GM23338 (cell line): ENCODE measurements around the gene GPR146. TPM values are rescaled to one million over a fixed set of nuclear protein-coding genes. Genes with fewer than 3 reads are reported as not detected.

ENCODE experiments used
- ATAC-seq: fragments of 200-7000 bp; cut with Tn5 transposase; 3 replicates; pipeline ENCODE4 v1.9.1; 2020
- DNase-seq: peaks from one replicate; pipeline ENCODE4 v3.0.0-alpha.2; 2015; ENCODE audit warnings: low spot score
- H2AFZ ChIP-seq: fragments of 200-600 bp; sonication (generic); 2 replicates; pipeline ENCODE4 v1.8.0; 2016; ENCODE audit warnings: antibody characterized with exemption, mild to moderate bottlenecking, moderate library complexity
- H3F3A ChIP-seq: fragments of 200-600 bp; sonication (generic); replicated peaks from 2 replicates; pipeline ENCODE4 v1.8.0; 2017; ENCODE audit warnings: antibody characterized with exemption, mixed run types, low read depth
- H3K27ac ChIP-seq: fragments of 200-600 bp; sonication (generic); 2 replicates; pipeline ENCODE4 v1.6.1; 2016; ENCODE audit warnings: low read depth
- H3K27me3 ChIP-seq: fragments of 200-600 bp; sonication (generic); 2 replicates; pipeline ENCODE4 v1.8.0; 2016; ENCODE audit warnings: mild to moderate bottlenecking, mixed run types, moderate library complexity; ENCODE audit not compliant: insufficient read depth
- H3K36me3 ChIP-seq: fragments of 200-600 bp; sonication (generic); 2 replicates; pipeline ENCODE4 v1.8.0; 2016; ENCODE audit warnings: mild to moderate bottlenecking; ENCODE audit not compliant: insufficient read depth
- H3K4me1 ChIP-seq: fragments of 200-600 bp; sonication (generic); 2 replicates; pipeline ENCODE4 v1.8.0; 2016; ENCODE audit warnings: mild to moderate bottlenecking, moderate library complexity; ENCODE audit not compliant: insufficient read depth
- H3K4me2 ChIP-seq: fragments of 200-600 bp; sonication (generic); 2 replicates; pipeline ENCODE4 v1.7.1; 2017; ENCODE audit warnings: mixed run types
- H3K4me3 ChIP-seq: fragments of 200-600 bp; sonication (generic); 2 replicates; pipeline ENCODE4 v1.6.1; 2016; ENCODE audit warnings: mixed run types
- H3K79me2 ChIP-seq: fragments of 200-600 bp; sonication (generic); replicated peaks from 2 replicates; pipeline ENCODE4 v1.8.0; 2017; ENCODE audit warnings: mild to moderate bottlenecking; ENCODE audit not compliant: insufficient read depth
- H3K9me2 ChIP-seq: fragments of 200-600 bp; sonication (generic); 2 replicates; pipeline ENCODE4 v1.8.0; 2017; ENCODE audit not compliant: insufficient read depth
- H4K20me1 ChIP-seq: fragments of 200-600 bp; sonication (generic); replicated peaks from 2 replicates; pipeline ENCODE4 v1.8.0; 2017; ENCODE audit warnings: mild to moderate bottlenecking; ENCODE audit not compliant: insufficient read depth
- H3K27ac Mint-ChIP-seq: 2 replicates; pipeline ENCODE4 v1.8.0; 2020; ENCODE audit warnings: inconsistent platforms, mild to moderate bottlenecking, moderate library complexity, mixed read lengths
- H3K27me3 Mint-ChIP-seq: 3 replicates; pipeline ENCODE4 v1.8.0; 2022; ENCODE audit warnings: low read depth, mild to moderate bottlenecking, moderate library complexity, mixed read lengths, inconsistent platforms; ENCODE audit not compliant: insufficient read depth, poor library complexity
- H3K36me3 Mint-ChIP-seq: 3 replicates; pipeline ENCODE4 v1.8.0; 2021; ENCODE audit warnings: low read depth, mild to moderate bottlenecking, inconsistent platforms, moderate library complexity, mixed read lengths
- H3K4me1 Mint-ChIP-seq: 3 replicates; pipeline ENCODE4 v1.8.0; 2020; ENCODE audit warnings: mild to moderate bottlenecking, inconsistent platforms, mixed read lengths
- H3K4me3 Mint-ChIP-seq: 3 replicates; pipeline ENCODE4 v1.8.0; 2021; ENCODE audit warnings: moderate library complexity, mild to moderate bottlenecking, inconsistent platforms, mixed read lengths
- H3K9me3 Mint-ChIP-seq: 3 replicates; pipeline ENCODE4 v1.8.0; 2020; ENCODE audit warnings: moderate library complexity, mild to moderate bottlenecking, inconsistent platforms, mixed read lengths
- CREB1 ChIP-seq: fragments of 250-450 bp; sonication (Bioruptor Pico); IDR thresholded peaks from 2 replicates; pipeline ENCODE4 v1.5.0; 2020; ENCODE audit warnings: low read depth, mild to moderate bottlenecking, moderate library complexity
- ETS1 ChIP-seq: IDR thresholded peaks from 2 replicates; pipeline ENCODE4 v1.6.1; 2016; ENCODE audit warnings: antibody characterized with exemption
- JUNB ChIP-seq: IDR thresholded peaks from one replicate; pipeline ENCODE4 v1.6.1; 2016; ENCODE audit warnings: antibody characterized with exemption; ENCODE audit not compliant: unreplicated experiment
- POLR2AphosphoS5 ChIP-seq: IDR thresholded peaks from 2 replicates; pipeline ENCODE4 v1.6.1; 2016; ENCODE audit warnings: antibody characterized with exemption, low read depth
- REST ChIP-seq: IDR thresholded peaks from one replicate; pipeline ENCODE4 v1.6.1; 2018; ENCODE audit warnings: antibody characterized with exemption; ENCODE audit not compliant: unreplicated experiment
- ZNF462 ChIP-seq: fragments of 250-450 bp; sonication (Bioruptor Pico); IDR thresholded peaks from 2 replicates; pipeline ENCODE4 v1.5.0; 2020; ENCODE audit warnings: mild to moderate bottlenecking, moderate library complexity
- polyA plus RNA-seq: library from polyadenylated mRNA; unstranded; fragments of >200 nt; fragmentation: Nextera tagmentation; extraction: Ambion mirVana; gene quantifications from 2 replicates; pipeline ENCODE4 v1.2.1, GENCODE V29; 2016
- total RNA-seq: library from RNA; depleted of rRNA; stranded (reverse); fragments of >200 nt; shearing (Covaris generic); gene quantifications from 2 replicates; pipeline ENCODE4 v1.2.3, GENCODE V29; 2014

Gene GPR146
- total and polyA plus RNA-seq, 2 experiments from 2014 or later: 0.28 to 0.37 TPM

DNA sequence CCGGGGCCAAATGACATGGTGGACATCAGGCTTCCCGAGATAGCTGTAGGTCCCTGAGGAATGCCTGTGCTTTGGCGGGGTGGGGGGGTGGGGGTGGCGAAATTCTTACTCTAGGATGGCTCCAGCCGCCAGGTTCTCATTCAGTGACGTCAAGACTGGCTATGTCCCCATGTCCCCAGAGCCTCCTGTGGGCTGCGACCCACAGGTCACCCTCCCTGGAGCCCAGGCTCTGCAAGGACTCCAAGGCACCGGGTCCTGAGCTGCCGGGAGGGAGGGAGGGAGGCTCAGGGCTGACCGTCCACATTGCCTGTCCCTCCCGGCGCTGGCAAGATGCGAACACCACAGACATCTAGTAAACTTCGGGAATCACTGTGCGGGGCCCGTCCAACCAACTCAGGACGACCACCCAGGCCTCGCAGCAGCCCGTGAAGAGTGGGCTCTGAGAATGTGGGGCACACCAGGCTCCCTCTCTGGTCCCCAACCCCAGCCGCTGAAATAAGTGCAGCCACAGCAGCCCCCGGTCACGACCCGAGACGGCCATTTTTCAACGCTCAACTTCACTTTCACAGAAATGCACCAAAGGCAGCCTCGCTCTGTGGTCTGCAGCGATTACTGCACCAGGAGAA, 12.6 kb downstream of the GPR146 start:
- Histone ChIP-seq H3K4me2 (no peak overlapping the region), H3F3A (0 out of 2 replicates have a peak, but pooled peaks cover 8% of the 10 kb centered on the region), H3K27ac (no peak overlapping the region), H2AFZ (no peak overlapping the region), H4K20me1 (peaks cover 9% of the 10 kb centered on the region; the same call in 1 of the 2 replicates), H3K9me2 (no peaks in the 10 kb centered on the region), H3K4me3 (no peak overlapping the region), H3K79me2 (no peaks in the 10 kb centered on the region; the same call in 1 of the 2 replicates), H3K27me3 (no peaks in the 10 kb centered on the region), H3K36me3 (no peaks in the 10 kb centered on the region), H3K4me1 (peaks cover 17% of the 10 kb centered on the region; the same call in 1 of the 2 replicates)
- Mint-ChIP-seq H3K27me3 (peaks cover 6% of the 10 kb centered on the region), H3K4me1 (peaks cover 45% of the 10 kb centered on the region), H3K27ac (no peak overlapping the region), H3K9me3 (no peaks in the 10 kb centered on the region), H3K36me3 (peaks cover 4% of the 10 kb centered on the region; the same call in 1 of the 3 replicates), H3K4me3 (no peak overlapping the region)
- no peak for ATAC-seq
- TF ChIP-seq JUNB: no peak
- DNase-seq: no peak

- H3K4me3 ChIP-seq: no peak overlapping the region
- H4K20me1 ChIP-seq: peaks cover 9% of the 10 kb centered on the region; the same call in 1 of the 2 replicates
- TF ChIP-seq REST (no peak), CREB1 (CRISPR knock-in tag) (no peak), ETS1 (no peak), ZNF462 (CRISPR knock-in tag) (no peak), JUNB (no peak), POLR2AphosphoS5 (no peak)
- Mint-ChIP-seq H3K4me1 (peaks cover 39% of the 10 kb centered on the region), H3K27me3 (peaks cover 6% of the 10 kb centered on the region), H3K36me3 (peaks cover 4% of the 10 kb centered on the region; the same call in 1 of the 3 replicates), H3K27ac (no peak overlapping the region), H3K9me3 (no peaks in the 10 kb centered on the region), H3K4me3 (no peak overlapping the region)
- H3K79me2 ChIP-seq: 0 out of 2 replicates have a peak, but pooled peaks cover 7% of the 10 kb centered on the region
- ATAC-seq (no peak), DNase-seq (no peak)
- H3F3A ChIP-seq: 0 out of 2 replicates have a peak, but pooled peaks cover 8% of the 10 kb centered on the region
- H3K27ac ChIP-seq: no peak overlapping the region
- no peak overlapping the region for H3K4me2 ChIP-seq
- no peaks in the 10 kb centered on the region for H3K9me2 ChIP-seq
- H3K27me3 ChIP-seq: no peaks in the 10 kb centered on the region
- H3K36me3 ChIP-seq: no peaks in the 10 kb centered on the region
- peaks cover 17% of the 10 kb centered on the region; the same call in 1 of the 2 replicates for H3K4me1 ChIP-seq
- no peak overlapping the region for H2AFZ ChIP-seq
Measured at GRCh38 chr7:1057416-1058291, 13.3 kb downstream of the GPR146 start.
